ENCODE results near the gene ALOX12.

The ALOX12 gene

GRCh38 chr17:7022781-7023571 is 27.1 kb downstream of the ALOX12 start, which contains the start of gene BCL6B:
TSS of gene BCL6B (plus strand) at chr17:7023050. CDS start at chr17:7023672, 622 bp downstream.
- no peak for DNase-seq (ENCODE audit: low read depth, low spot score)

- DNase-seq (ENCODE audit: low read depth, low spot score), result peak; percentile 96
Observed at GRCh38 chr17:7023576-7024401, 27.9 kb downstream of the ALOX12 start.

GRCh38 chr17:7024402-7024785 is 28.5 kb downstream of the ALOX12 start:
- no peak for DNase-seq (ENCODE audit: low read depth, low spot score)

- no peak for DNase-seq (ENCODE audit: low read depth, low spot score)
Observed at GRCh38 chr17:7025245-7025644, 29.4 kb downstream of the ALOX12 start.

GRCh38 chr17:7026471-7027115 is 30.7 kb downstream of the ALOX12 start:
- no peak for DNase-seq (ENCODE audit: low read depth, low spot score)

GRCh38 chr17:7027335-7027734 is 31.5 kb downstream of the ALOX12 start:
- DNase-seq (ENCODE audit: low read depth, low spot score), result no peak

- DNase-seq (ENCODE audit: low read depth, low spot score), result no peak
Observed at GRCh38 chr17:7029096-7029495, 33.2 kb downstream of the ALOX12 start.

GRCh38 chr17:7029659-7030058 is 33.8 kb downstream of the ALOX12 start:
- no peak for DNase-seq (ENCODE audit: low read depth, low spot score)

- no peak for DNase-seq (ENCODE audit: low read depth, low spot score)
Observed at GRCh38 chr17:7034955-7035590, 39.2 kb downstream of the ALOX12 start.

- peak; percentile 96 for DNase-seq (ENCODE audit: low read depth, low spot score)
Observed at GRCh38 chr17:7035591-7036368, 39.9 kb downstream of the ALOX12 start, which contains the start of gene SLC16A13. TSS of gene SLC16A13 (plus strand) at chr17:7036015. CDS start at chr17:7036383, 368 bp downstream.

- DNase-seq (ENCODE audit: low read depth, low spot score), result peak; percentile 46
Observed at GRCh38 chr17:7038025-7038862, 42.4 kb downstream of the ALOX12 start.

GRCh38 chr17:7039832-7040231 is 44.0 kb downstream of the ALOX12 start:
- DNase-seq (ENCODE audit: low read depth, low spot score), result no peak

- peak; percentile 84 for DNase-seq (ENCODE audit: low read depth, low spot score)
Observed at GRCh38 chr17:7041607-7042500, 46.0 kb downstream of the ALOX12 start.

GRCh38 chr17:7042501-7043181 is 46.8 kb downstream of the ALOX12 start:
- DNase-seq (ENCODE audit: low read depth, low spot score), result peak; percentile 63

GRCh38 chr17:7043182-7043496 is 47.3 kb downstream of the ALOX12 start:
- no peak for DNase-seq (ENCODE audit: low read depth, low spot score)

- DNase-seq (ENCODE audit: low read depth, low spot score), result no peak
Observed at GRCh38 chr17:7043497-7044198, 47.8 kb downstream of the ALOX12 start, which contains the start of gene SLC16A11. TSS of gene SLC16A11 (minus strand) at chr17:7044092. CDS start at chr17:7043513, 579 bp downstream.

GRCh38 chr17:7045492-7046126 is 49.8 kb downstream of the ALOX12 start:
- DNase-seq (ENCODE audit: low read depth, low spot score), result peak; percentile 50

All from ELF-1 (cell line).